Activated T-cell treated with anti-CD3 and anti-CD28 coated beads, Interleukin-2, amount 50 U/mL, for 4 hours (primary cell): Measurements from ENCODE around the gene TMEM247. TPM values are rescaled to one million over a fixed set of nuclear protein-coding genes. Genes with fewer than 3 reads are reported as not detected.
"Not testable (repeated sequence)": the region's sequence is repeated elsewhere in the genome, so short reads cannot be mapped to it uniquely, and the experiment has no call there.

Experiments
- ATAC-seq, 2 donors: fragments of 200-7000 bp; cut with Tn5 transposase; one replicate each; pipeline ENCODE4 v1.10.0; 2021
- DNase-seq: peaks from one replicate; pipeline ENCODE4 v3.0.0-alpha.2; 2020
- H3K27me3 Mint-ChIP-seq: one replicate; pipeline ENCODE4 v1.8.0; 2021; ENCODE audit warnings: low read depth, mixed read lengths
- H3K36me3 Mint-ChIP-seq: one replicate; pipeline ENCODE4 v1.8.0; 2022; ENCODE audit warnings: mixed read lengths; ENCODE audit not compliant: insufficient read depth
- H3K4me1 Mint-ChIP-seq: one replicate; pipeline ENCODE4 v1.8.0; 2021; ENCODE audit warnings: low read depth, mixed read lengths
- H3K4me3 Mint-ChIP-seq: one replicate; pipeline ENCODE4 v1.8.0; 2021; ENCODE audit warnings: mild to moderate bottlenecking, moderate library complexity, mixed read lengths
- H3K9me3 Mint-ChIP-seq: one replicate; pipeline ENCODE4 v1.8.0; 2021; ENCODE audit warnings: mixed read lengths
- total RNA-seq, 3 donors: library from RNA; stranded (reverse); gene quantifications; one replicate each; pipeline ENCODE4 v1.2.1, GENCODE V29; 2021

TMEM247 gene
- total RNA-seq, 3 donors from 2014 or later: not detected

- H3K9me3 Mint-ChIP-seq, DNase-seq, H3K27me3 Mint-ChIP-seq, H3K36me3 Mint-ChIP-seq, H3K4me3 Mint-ChIP-seq, H3K4me1 Mint-ChIP-seq, ATAC-seq: not testable (repeated sequence)
Observed at GRCh38 chr2:46522385-46522784, 43.0 kb downstream of the TMEM247 start.

- H3K36me3 Mint-ChIP-seq: peaks cover 16% of the 10 kb centered on the region
- ATAC-seq: no peak
- no peaks in the 10 kb centered on the region for H3K9me3 Mint-ChIP-seq
- no peaks in the 10 kb centered on the region for H3K27me3 Mint-ChIP-seq
- no peak overlapping the region for H3K4me3 Mint-ChIP-seq
- H3K4me1 Mint-ChIP-seq: peaks cover 3% of the 10 kb centered on the region
- DNase-seq: no peak
Observed at GRCh38 chr2:46525522-46526155, 46.3 kb downstream of the TMEM247 start.

GRCh38 chr2:46528880-46529279 is 49.5 kb downstream of the TMEM247 start:
- Mint-ChIP-seq H3K9me3 (no peaks in the 10 kb centered on the region), H3K36me3 (peaks cover 24% of the 10 kb centered on the region), H3K27me3 (no peaks in the 10 kb centered on the region), H3K4me1 (peaks cover under 1% of the 10 kb centered on the region), H3K4me3 (no peak overlapping the region)
- DNase-seq (no peak), ATAC-seq (no peak)

GRCh38 chr2:46530639-46531038 is 51.3 kb downstream of the TMEM247 start:
- H3K4me3 Mint-ChIP-seq: no peak overlapping the region
- no peak for DNase-seq
- no peak for ATAC-seq
- H3K4me1 Mint-ChIP-seq: peaks cover 19% of the 10 kb centered on the region
- no peaks in the 10 kb centered on the region for H3K9me3 Mint-ChIP-seq
- no peaks in the 10 kb centered on the region for H3K27me3 Mint-ChIP-seq
- H3K36me3 Mint-ChIP-seq: peaks cover 28% of the 10 kb centered on the region

- Mint-ChIP-seq H3K4me3 (no peak overlapping the region), H3K9me3 (no peaks in the 10 kb centered on the region), H3K36me3 (peaks cover 23% of the 10 kb centered on the region), H3K4me1 (peaks cover 27% of the 10 kb centered on the region), H3K27me3 (no peaks in the 10 kb centered on the region)
- DNase-seq: no peak
- ATAC-seq: no peak
Observed at GRCh38 chr2:46531863-46532262, 52.5 kb downstream of the TMEM247 start.

Other genes starting within 250 kb of the TMEM247 start
- gene EPAS1, start 182.2 kb upstream of the TMEM247 start, total RNA-seq: 10 to 100 TPM in 1 of 3 donors, 1 to 10 TPM in 2; 7.0 to 15.5 (median 7.0) TPM
- gene RHOQ, start 62.9 kb downstream of the TMEM247 start, total RNA-seq: 10 to 100 TPM in 2 of 3 donors, 1 to 10 TPM in 1; 9.8 to 11.9 (median 11.0) TPM
- 1 to 10 TPM; 3.6 to 4.8 (median 4.0) TPM for gene ATP6V1E2, start 63.0 kb downstream of the TMEM247 start, total RNA-seq
- gene PIGF, start 137.5 kb downstream of the TMEM247 start, total RNA-seq: 10 to 100 TPM; 13.2 to 14.2 (median 14.0) TPM
- gene CRIPT, start 137.7 kb downstream of the TMEM247 start, total RNA-seq: 1 to 10 TPM; 7.4 to 9.0 (median 8.9) TPM
- gene SOCS5, start 219.7 kb downstream of the TMEM247 start, total RNA-seq: 1 to 10 TPM; 5.7 to 6.5 (median 6.0) TPM